Testis (tissue), 2 donors: ENCODE measurements around the gene FSCN2.

Source experiments
- POLR2A ChIP-seq: fragments of 450-650 bp; IDR thresholded peaks from one replicate; pipeline ENCODE4 v1.6.1; 2017; ENCODE audit warnings: antibody characterized with exemption, mild to moderate bottlenecking, moderate library complexity
- TF ChIP-seq, protein P1 (sequence below), 3 experiments: fragments of 450-650 bp in 2 of 3; fragments of 200-600 bp in 1 of 3; sonication (generic) in 1 of 3; IDR thresholded peaks; one replicate each; pipeline ENCODE4 v1.5.1; 2016 to 2019; ENCODE audit warnings: antibody characterized with exemption in 3 of 3, mild to moderate bottlenecking in 2 of 3, moderate library complexity in 1 of 3

DNA sequence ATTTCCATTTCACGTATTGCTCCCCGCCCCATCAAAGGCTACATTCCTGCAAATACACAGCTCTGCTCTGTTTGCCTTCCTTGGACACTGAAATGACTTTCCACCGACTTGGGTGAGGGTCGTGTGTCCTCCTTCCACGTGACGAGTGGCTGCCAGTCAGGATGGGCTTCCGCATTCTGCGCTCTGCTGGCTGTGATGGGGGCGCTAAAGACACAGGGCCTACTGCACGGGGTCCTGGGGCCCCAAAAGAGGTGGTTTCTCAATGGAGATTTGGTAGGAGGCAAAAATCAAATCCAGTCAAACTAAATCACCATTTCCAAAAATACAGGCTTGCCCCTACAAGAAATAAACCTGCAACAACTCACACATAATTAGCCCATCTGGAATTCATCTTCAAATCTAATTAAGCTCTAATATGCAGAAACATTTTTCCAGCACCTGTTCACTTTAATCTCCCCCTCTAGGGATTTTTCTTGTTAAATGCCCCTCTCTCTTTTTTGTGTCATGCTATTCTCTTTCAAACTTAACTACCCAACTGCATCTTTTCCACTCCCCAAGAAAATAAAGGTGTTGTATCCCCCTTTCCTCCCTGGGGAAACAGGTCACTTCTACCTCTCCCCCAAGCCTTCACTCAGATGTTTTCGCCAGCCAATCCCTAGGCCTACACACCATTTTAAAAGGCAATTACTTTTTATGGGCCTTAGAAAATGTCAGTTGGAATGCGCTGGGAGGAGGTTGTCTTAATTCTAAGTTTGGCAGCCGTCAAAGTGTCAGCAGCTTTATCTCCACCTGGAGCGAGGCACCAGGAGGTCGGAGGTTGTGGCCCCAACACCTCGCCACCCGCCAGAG lies 45.8 kb downstream of the FSCN2 start:
- TF ChIP-seq, protein P1, sequence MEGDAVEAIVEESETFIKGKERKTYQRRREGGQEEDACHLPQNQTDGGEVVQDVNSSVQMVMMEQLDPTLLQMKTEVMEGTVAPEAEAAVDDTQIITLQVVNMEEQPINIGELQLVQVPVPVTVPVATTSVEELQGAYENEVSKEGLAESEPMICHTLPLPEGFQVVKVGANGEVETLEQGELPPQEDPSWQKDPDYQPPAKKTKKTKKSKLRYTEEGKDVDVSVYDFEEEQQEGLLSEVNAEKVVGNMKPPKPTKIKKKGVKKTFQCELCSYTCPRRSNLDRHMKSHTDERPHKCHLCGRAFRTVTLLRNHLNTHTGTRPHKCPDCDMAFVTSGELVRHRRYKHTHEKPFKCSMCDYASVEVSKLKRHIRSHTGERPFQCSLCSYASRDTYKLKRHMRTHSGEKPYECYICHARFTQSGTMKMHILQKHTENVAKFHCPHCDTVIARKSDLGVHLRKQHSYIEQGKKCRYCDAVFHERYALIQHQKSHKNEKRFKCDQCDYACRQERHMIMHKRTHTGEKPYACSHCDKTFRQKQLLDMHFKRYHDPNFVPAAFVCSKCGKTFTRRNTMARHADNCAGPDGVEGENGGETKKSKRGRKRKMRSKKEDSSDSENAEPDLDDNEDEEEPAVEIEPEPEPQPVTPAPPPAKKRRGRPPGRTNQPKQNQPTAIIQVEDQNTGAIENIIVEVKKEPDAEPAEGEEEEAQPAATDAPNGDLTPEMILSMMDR (IDR thresholded peaks at IDR 0.05) = no peak
- no peak for TF ChIP-seq POLR2A
